PFSK-1 (cell line): ENCODE measurements around the gene LDAH.

ENCODE experiments used
- FOXP2 ChIP-seq: optimal IDR thresholded peaks from 2 replicates; pipeline ENCODE3; 2011; ENCODE audit warnings: borderline replicate concordance, control low read depth, inconsistent platforms; ENCODE audit not compliant: insufficient read depth; ENCODE audit errors: extremely low read length, extremely low read depth
- POLR2AphosphoS5 ChIP-seq: IDR thresholded peaks from 2 replicates; pipeline ENCODE4 v1.6.1; 2012; ENCODE audit warnings: low read depth, mild to moderate bottlenecking, control low read depth, low read length, moderate library complexity
- SIN3A ChIP-seq: IDR thresholded peaks from 2 replicates; pipeline ENCODE4 v1.6.1; 2012; ENCODE audit warnings: mild to moderate bottlenecking, low read length, moderate library complexity, borderline replicate concordance; ENCODE audit not compliant: insufficient read depth
- TAF1 ChIP-seq: IDR thresholded peaks from 2 replicates; pipeline ENCODE4 v1.6.1; 2012; ENCODE audit warnings: low read length, control low read depth, borderline replicate concordance; ENCODE audit not compliant: insufficient read depth
- TF ChIP-seq, protein P1 (sequence below), 2 experiments: IDR thresholded peaks; 2 replicates each; pipeline versions ENCODE4 v1.6.1 to v1.8.0; 2011 to 2012; ENCODE audit warnings: low read depth in 2 of 2, low read length in 2 of 2, control low read depth in 1 of 2, inconsistent platforms in 1 of 2, mild to moderate bottlenecking in 1 of 2, moderate library complexity in 1 of 2; ENCODE audit not compliant: insufficient read depth in 1 of 2

The LDAH gene

DNA sequence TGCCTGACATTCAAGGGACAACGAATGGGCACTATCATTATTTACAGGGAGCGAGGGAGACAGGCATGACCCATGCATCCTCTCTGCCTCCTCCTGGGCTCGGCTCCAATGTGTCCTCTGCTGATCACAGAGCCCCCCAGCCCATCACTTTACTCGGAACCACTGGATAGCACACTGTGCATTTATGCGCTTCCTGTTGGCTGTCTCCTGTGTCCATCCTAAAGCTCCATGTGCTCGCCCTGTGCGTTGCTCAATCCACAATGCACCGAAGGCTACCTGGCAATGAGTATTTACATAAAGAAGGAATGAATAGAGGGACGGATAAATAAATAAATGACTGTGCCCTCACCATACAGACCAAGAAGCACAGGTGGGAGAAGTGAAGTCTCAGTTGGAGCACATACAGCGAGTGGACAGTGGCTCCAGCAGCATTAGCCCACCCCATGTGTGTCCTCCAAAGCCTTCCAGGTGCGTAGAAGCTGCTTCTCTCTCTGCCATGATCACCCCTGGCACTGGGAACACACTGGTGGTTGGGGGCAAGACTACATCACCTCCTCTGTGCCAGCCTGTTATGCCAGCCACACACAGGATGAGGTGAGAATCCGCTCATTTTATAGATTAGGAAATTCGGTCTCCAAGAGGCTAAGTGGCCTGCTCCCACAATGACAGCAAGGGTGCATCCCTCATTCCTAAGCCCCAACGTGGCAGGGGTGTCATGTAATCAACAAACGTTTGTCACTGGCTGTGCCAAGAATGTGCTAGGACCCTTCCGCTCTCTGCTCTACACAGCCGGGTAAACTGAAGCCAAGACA, 158.3 kb downstream of the LDAH start:
- TF ChIP-seq POLR2AphosphoS5 (no peak), FOXP2 (no peak), TAF1 (no peak), SIN3A (no peak)
- TF ChIP-seq, protein P1, sequence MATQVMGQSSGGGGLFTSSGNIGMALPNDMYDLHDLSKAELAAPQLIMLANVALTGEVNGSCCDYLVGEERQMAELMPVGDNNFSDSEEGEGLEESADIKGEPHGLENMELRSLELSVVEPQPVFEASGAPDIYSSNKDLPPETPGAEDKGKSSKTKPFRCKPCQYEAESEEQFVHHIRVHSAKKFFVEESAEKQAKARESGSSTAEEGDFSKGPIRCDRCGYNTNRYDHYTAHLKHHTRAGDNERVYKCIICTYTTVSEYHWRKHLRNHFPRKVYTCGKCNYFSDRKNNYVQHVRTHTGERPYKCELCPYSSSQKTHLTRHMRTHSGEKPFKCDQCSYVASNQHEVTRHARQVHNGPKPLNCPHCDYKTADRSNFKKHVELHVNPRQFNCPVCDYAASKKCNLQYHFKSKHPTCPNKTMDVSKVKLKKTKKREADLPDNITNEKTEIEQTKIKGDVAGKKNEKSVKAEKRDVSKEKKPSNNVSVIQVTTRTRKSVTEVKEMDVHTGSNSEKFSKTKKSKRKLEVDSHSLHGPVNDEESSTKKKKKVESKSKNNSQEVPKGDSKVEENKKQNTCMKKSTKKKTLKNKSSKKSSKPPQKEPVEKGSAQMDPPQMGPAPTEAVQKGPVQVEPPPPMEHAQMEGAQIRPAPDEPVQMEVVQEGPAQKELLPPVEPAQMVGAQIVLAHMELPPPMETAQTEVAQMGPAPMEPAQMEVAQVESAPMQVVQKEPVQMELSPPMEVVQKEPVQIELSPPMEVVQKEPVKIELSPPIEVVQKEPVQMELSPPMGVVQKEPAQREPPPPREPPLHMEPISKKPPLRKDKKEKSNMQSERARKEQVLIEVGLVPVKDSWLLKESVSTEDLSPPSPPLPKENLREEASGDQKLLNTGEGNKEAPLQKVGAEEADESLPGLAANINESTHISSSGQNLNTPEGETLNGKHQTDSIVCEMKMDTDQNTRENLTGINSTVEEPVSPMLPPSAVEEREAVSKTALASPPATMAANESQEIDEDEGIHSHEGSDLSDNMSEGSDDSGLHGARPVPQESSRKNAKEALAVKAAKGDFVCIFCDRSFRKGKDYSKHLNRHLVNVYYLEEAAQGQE (IDR thresholded peaks at IDR 0.05; ENCODE audit: insufficient read depth in 1 of 2, low read depth in 2 of 2, low read length in 2 of 2) = no peak

DNA sequence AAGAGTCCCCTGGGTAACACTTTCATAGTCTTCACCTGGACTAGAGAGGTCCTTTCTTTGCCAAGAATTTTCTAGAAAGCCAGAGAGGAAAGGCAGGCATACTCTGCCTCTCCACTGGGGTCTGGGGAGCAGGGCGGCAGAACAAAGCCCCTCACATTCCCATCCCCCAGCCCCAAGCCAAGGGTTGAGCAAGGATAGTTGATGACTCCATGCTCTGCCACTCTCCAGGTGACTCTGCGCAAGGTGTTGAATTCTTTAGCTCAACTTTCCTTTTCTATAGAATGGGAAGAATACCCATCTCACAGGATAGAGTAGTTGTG, 158.9 kb downstream of the LDAH start:
- TF ChIP-seq TAF1 = no peak
- TF ChIP-seq, protein P1 (IDR thresholded peaks at IDR 0.05; ENCODE audit: insufficient read depth in 1 of 2, low read depth in 2 of 2, low read length in 2 of 2) = no peak
- TF ChIP-seq FOXP2 = no peak
- TF ChIP-seq SIN3A = no peak

DNA sequence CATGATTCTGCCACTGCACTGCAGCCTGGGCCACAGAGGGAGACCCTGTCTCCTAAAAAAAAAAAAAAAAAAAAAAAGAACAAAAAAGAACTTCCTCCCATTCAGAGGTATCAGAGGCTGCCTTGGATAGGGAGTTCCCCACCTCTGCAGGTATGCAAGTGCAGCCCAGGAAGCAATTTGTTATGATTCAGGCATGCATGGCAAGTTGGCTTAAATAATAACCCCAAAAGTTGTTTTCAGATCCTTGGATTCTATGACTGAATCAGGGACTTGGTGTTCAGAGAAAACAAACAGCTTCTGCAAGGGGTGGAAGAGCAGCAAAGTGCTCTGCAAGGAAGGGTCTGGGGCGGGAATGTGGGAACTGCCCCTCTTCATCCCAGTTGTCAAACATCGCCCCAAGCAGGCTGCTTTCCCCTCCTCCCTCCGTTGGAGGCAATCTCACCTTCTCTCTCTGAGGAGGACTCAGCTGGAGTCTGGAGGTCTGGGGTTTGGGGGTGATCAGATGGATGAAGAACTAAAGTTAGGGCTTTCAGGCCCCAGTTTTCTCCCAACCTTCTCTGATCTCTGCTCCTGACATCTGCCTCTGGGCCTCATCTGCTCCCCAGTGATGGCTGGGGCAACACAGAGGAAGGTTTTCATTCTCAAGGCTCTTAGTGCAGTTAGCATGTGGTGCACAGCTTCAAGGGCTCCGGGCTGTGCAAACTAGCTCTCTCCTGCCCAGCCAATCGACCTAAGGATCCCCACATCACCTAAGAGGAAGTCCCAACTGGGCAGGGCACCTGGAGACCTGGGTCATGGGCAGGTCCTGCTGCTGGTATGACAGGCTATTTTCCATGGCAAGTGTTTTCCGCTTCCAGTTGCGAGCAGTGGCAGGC, 159.5 kb downstream of the LDAH start:
- TF ChIP-seq SIN3A (no peak), FOXP2 (no peak), POLR2AphosphoS5 (no peak), TAF1 (no peak)
- TF ChIP-seq, protein P1 (IDR thresholded peaks at IDR 0.05; ENCODE audit: insufficient read depth in 1 of 2, low read depth in 2 of 2, low read length in 2 of 2) = no peak

DNA sequence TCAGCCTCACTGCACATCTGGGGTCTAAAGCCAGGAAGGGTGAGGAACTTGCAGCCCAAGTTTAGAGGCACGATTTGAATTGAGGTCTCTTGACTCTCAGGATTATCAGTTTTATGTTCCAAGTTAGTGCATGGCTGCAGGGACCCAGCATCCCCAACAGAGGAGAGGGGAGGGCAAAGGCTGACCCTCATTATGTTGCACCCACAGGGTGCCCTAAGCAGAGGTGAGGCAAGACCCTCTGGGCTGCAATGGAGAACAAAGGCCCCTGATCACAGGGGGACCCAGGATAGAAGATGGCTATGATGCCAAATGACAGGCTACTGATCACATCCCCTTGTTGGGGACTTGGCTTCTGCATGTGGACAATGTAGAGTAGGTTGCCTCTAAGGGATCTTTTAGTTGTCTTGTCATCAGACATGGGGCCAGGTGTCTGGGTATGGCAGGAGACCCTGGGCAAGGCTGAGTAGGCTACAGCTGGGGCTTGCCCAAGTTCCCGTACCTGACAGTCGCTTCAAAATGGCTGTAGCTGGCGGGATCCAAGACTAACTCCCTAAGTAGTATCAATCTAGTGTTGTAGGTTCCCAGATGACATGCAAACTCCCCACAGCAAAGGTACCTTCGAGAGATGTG, 160.5 kb downstream of the LDAH start:
- TF ChIP-seq TAF1 = no peak

DNA sequence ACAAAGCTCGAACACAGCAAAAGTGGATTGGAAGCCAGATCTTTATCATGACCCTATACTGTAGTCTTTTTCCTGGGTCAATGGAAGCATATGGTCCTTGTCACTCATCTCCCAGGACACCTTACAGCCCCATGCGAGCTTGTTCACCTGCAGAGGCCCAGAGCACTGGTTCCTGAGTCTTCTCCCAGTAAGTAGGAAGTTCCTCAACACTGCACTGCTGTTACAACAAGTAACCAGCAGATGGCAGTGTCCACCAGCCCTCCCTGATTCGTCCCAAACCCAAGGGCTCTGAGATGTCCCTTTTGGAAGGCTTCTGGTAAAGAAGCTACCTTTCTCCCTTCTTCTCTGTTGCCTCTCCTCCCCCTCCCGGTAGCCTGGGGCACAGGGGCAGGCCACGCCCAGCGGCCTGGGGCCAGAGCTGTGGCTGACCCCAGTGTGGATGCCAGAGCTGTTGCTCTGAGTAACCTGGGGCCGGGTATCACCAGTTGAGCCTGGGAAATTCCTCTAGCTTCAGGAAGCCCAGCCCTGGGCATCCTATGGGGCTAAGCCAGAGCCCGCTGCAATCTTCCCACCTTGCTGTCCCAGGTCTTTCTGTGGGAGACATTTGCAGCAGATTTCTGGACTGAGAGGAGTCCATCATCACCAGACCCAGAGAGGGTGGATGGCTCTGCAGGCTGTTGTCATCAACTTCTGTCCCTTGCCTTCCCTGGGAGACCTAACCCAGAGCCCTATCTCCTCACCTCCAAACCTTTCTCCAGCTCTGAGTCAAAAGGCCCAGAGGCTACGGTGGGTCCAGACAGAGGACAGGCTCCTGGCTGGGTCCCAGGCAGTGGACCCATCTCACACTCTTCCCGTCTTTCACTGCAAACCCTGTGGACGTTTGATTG, 161.2 kb downstream of the LDAH start:
- no peak for TF ChIP-seq FOXP2
- TF ChIP-seq, protein P1 (IDR thresholded peaks at IDR 0.05; ENCODE audit: insufficient read depth in 1 of 2, low read depth in 2 of 2, low read length in 2 of 2) = no peak
- no peak for TF ChIP-seq TAF1
- TF ChIP-seq POLR2AphosphoS5 = no peak
- no peak for TF ChIP-seq SIN3A
